Activated CD8-positive, alpha-beta T cell treated with anti-CD3 and anti-CD28 coated beads for 36 hours (primary cell): ENCODE measurements around the gene CMTM6. TPM values are rescaled to one million over a fixed set of nuclear protein-coding genes. Genes with fewer than 3 reads are reported as not detected.

ENCODE experiments used
- ATAC-seq: fragments of 200-7000 bp; cut with Tn5 transposase; one replicate; pipeline ENCODE4 v1.10.0; 2021; ENCODE audit warnings: mild to moderate bottlenecking, moderate library complexity
- CTCF ChIA-PET: fragments of 350-600 bp; sonication (Branson Sonifier 250); formaldehyde crosslinking; loops from one replicate; lab custom pipeline; 2021; ENCODE audit warnings: antibody characterized with exemption; lab: Charles Lee
- POLR2A ChIA-PET: fragments of 350-600 bp; sonication (Branson Sonifier 250); formaldehyde crosslinking; loops from one replicate; lab custom pipeline; 2021; ENCODE audit warnings: antibody characterized with exemption; lab: Charles Lee
- DNase-seq: peaks from one replicate; pipeline ENCODE4 v3.0.0-alpha.2; 2020
- H3K27ac Mint-ChIP-seq: one replicate; pipeline ENCODE4 v1.8.0; 2021; ENCODE audit warnings: mild to moderate bottlenecking, mixed read lengths
- H3K27me3 Mint-ChIP-seq: one replicate; pipeline ENCODE4 v1.8.0; 2021; ENCODE audit warnings: mixed read lengths
- H3K36me3 Mint-ChIP-seq: one replicate; pipeline ENCODE4 v1.8.0; 2021; ENCODE audit warnings: low read depth, mixed read lengths
- H3K4me1 Mint-ChIP-seq: one replicate; pipeline ENCODE4 v1.8.0; 2021; ENCODE audit warnings: low read depth, mixed read lengths
- H3K4me3 Mint-ChIP-seq: one replicate; pipeline ENCODE4 v1.8.0; 2021; ENCODE audit warnings: mild to moderate bottlenecking, moderate library complexity, mixed read lengths
- H3K9me3 Mint-ChIP-seq: one replicate; pipeline ENCODE4 v1.8.0; 2021; ENCODE audit warnings: mixed read lengths
- CTCF ChIP-seq: fragments of 200-600 bp; IDR thresholded peaks from one replicate; pipeline ENCODE4 v1.8.0; 2022; ENCODE audit warnings: antibody characterized with exemption, mild to moderate bottlenecking
- intact Hi-C: fragments of 100-400 bp; cut with micrococcal nuclease; formaldehyde crosslinking; loops from one replicate; pipeline ENCODE4 v1.10.0; 2022
- total RNA-seq, 2 experiments: library from RNA; stranded (reverse); gene quantifications; one replicate each; pipeline ENCODE4 v1.2.3, GENCODE V29; 2021

CMTM6 gene
- total RNA-seq, 2 experiments from 2014 or later, result 49.8 to 50.1 TPM

- H3K4me3 Mint-ChIP-seq, result peak overlapping the region; percentile 97
- ATAC-seq (no peak), DNase-seq (no peak)
- no peaks in the 10 kb centered on the region for H3K27me3 Mint-ChIP-seq
- intact Hi-C loops, result no loop called here
- H3K4me1 Mint-ChIP-seq, result peaks cover 34% of the 10 kb centered on the region
- H3K27ac Mint-ChIP-seq, result peak overlapping the region; percentile 93
- H3K36me3 Mint-ChIP-seq, result peaks cover 14% of the 10 kb centered on the region
- ChIA-PET CTCF (interaction anchor here (0.7 to 1.9 kb wide), 5 partner anchors 7 to 261 kb away, joined by 3 to 7 read pairs (median 4); no protein-coding TSS in a partner anchor), POLR2A (interaction anchor here (0.6 to 1.6 kb wide), 2 partner anchors 68 to 1750 kb away, joined by 3 read pairs; no protein-coding TSS in a partner anchor)
- no peak for TF ChIP-seq CTCF
- H3K9me3 Mint-ChIP-seq, result no peaks in the 10 kb centered on the region
Observed at GRCh38 chr3:32500880-32501782, 1.5 kb downstream of the CMTM6 start.

DNA sequence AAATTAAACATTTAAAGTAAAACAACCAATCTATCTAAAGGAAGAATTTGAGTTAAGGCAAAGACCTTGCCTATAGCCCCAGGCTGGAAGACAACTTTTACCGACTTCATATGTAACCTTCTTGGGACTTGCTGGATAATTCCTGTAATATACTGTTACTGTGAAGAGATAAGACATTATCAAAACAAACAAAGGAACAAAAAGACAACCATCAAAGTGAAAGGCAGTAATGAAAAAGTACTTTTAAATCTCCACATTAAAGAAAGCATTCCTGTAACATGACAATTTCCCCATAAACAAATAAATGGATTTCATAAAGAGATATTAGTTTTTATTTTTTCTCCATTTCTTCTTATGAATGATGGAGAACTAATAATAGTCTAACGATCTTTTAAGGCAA is 2.4 kb downstream of the CMTM6 start:
- H3K4me1 Mint-ChIP-seq, result peaks cover 36% of the 10 kb centered on the region
- H3K27ac Mint-ChIP-seq, result peak overlapping the region; percentile 36
- no peaks in the 10 kb centered on the region for H3K9me3 Mint-ChIP-seq
- peak overlapping the region; percentile 97 for H3K4me3 Mint-ChIP-seq
- intact Hi-C loops, result no loop called here
- H3K36me3 Mint-ChIP-seq, result peaks cover 17% of the 10 kb centered on the region
- no peak for TF ChIP-seq CTCF
- no peak for ATAC-seq
- DNase-seq, result no peak
- H3K27me3 Mint-ChIP-seq, result no peaks in the 10 kb centered on the region
- ChIA-PET CTCF (no interaction called here), POLR2A (interaction anchor here (1.6 kb wide), 1 partner anchor 67 kb away, joined by 3 read pairs; no protein-coding TSS in a partner anchor)

DNA sequence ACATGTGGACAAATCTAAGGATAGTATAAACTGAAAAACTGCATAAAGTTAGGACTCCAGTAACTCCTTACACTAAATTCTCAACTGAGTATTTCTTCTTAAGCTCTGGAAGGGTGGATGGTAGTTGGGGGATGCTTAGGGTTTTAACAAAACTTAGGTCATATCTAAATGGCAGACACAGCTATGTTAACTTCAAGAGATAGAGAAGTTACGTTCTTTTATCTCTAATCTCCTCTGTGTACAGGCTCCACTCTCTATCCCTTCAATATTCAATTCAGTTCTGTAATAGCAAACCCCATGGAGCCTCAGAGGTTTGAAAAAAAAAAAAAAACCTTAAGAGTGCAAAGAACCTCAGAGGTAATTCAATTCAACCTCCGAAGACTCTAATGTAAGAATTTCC is 3.1 kb downstream of the CMTM6 start:
- peaks cover 17% of the 10 kb centered on the region for H3K36me3 Mint-ChIP-seq
- H3K4me1 Mint-ChIP-seq, result peaks cover 36% of the 10 kb centered on the region
- POLR2A ChIA-PET, result interaction anchor here (0.9 kb wide), 1 partner anchor 30 kb away, joined by 3 read pairs; no protein-coding TSS in a partner anchor
- no peaks in the 10 kb centered on the region for H3K9me3 Mint-ChIP-seq
- no peaks in the 10 kb centered on the region for H3K27me3 Mint-ChIP-seq
- TF ChIP-seq CTCF, result no peak
- DNase-seq, result no peak
- H3K27ac Mint-ChIP-seq, result peak overlapping the region; percentile 0
- no peak for ATAC-seq
- intact Hi-C loops, result no loop called here
- CTCF ChIA-PET, result interaction anchor here (0.7 to 2.4 kb wide), 2 partner anchors 31 to 124 kb away, joined by 3 to 7 read pairs; no protein-coding TSS in a partner anchor
- H3K4me3 Mint-ChIP-seq, result no peak overlapping the region

- CTCF ChIA-PET, result interaction anchor here (2.4 kb wide), 1 partner anchor 31 kb away, joined by 7 read pairs; no protein-coding TSS in a partner anchor
Observed at GRCh38 chr3:32498992-32499391, 3.7 kb downstream of the CMTM6 start.

More at GRCh38 chr3:32498992-32499391, 3.7 kb downstream of the CMTM6 start:
- Mint-ChIP-seq H3K4me3 (no peak overlapping the region), H3K36me3 (peaks cover 17% of the 10 kb centered on the region), H3K9me3 (no peaks in the 10 kb centered on the region), H3K4me1 (peaks cover 36% of the 10 kb centered on the region), H3K27me3 (no peaks in the 10 kb centered on the region), H3K27ac (no peak overlapping the region)
- no peak for ATAC-seq
- intact Hi-C loops, result no loop called here
- no peak for DNase-seq
- no peak for TF ChIP-seq CTCF
- POLR2A ChIA-PET, result interaction anchor here (0.9 kb wide), 1 partner anchor 29 kb away, joined by 3 read pairs; no protein-coding TSS in a partner anchor
